ENCODE data around the gene RBMS3. TPM values are rescaled to one million over a fixed set of nuclear protein-coding genes. Genes with fewer than 3 reads are reported as not detected.
A peak's percentile ranks its signal among the peaks of the same experiment; 100 is the strongest.
"Not testable (repeated sequence)": the region's sequence is repeated elsewhere in the genome, so short reads cannot be mapped to it uniquely, and the experiment has no call there.

RBMS3 gene
- total RNA-seq, 1 donor from 2014 or later: 20.7 TPM

- no peak for DNase-seq
- ATAC-seq: peak; percentile 5
- intact Hi-C loops (cut with micrococcal nuclease): no loop called here
These were observed 50.8 kb downstream of the RBMS3 start for GRCh38 chr3:29331456-29332194.

DNA sequence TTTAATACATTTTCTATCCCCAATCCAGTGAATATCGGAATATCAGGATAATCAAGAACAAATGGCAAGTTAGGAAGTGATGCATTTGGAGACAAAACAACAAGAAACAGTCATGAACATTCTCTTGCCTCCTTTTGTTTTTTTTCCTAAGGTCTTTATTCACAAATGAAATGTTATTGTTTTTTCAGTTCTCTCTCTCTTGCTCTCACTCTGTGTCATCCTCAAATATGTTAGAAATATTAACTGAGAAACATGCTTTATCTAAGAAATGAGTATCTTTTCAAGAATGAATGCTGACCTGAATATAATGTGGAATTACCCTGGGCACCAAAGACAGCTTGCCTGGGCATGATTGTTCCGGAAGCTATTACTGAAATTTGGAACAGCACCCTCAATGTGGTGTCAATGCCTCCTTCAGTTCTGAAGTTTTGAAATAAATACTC, 51.3 kb downstream of the RBMS3 start:
- intact Hi-C loops (cut with micrococcal nuclease): no loop called here
- DNase-seq (no peak), ATAC-seq (no peak)

GRCh38 chr3:29333576-29333975, 52.7 kb downstream of the RBMS3 start:
- intact Hi-C loops (cut with micrococcal nuclease): no loop called here
- ATAC-seq: no peak
- no peak for DNase-seq

DNA sequence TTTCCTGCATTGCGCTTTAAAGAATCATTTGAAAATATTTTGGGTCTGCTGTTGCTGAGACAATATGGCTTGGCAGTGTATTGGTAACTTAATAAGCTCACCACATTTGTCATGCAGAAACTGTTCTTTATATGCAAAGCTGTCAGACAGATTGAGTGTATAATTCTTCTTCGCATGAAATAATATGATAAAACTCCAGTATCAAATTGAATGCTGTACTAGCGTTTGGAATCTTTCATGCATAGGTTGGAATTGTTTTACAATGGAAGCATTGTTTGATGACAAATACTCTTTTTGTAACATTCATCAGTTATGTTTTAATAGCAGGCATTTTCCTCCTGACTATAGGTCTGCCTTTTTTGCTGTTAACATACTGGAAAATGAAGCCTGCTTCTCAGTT, 53.8 kb downstream of the RBMS3 start:
- no peak for DNase-seq
- ATAC-seq: no peak
- intact Hi-C loops (cut with micrococcal nuclease): no loop called here

GRCh38 chr3:29335438-29335837, 54.6 kb downstream of the RBMS3 start:
- DNase-seq (peak; percentile 72), ATAC-seq (peak; percentile 95)
- intact Hi-C loops (cut with micrococcal nuclease): no loop called here

DNA sequence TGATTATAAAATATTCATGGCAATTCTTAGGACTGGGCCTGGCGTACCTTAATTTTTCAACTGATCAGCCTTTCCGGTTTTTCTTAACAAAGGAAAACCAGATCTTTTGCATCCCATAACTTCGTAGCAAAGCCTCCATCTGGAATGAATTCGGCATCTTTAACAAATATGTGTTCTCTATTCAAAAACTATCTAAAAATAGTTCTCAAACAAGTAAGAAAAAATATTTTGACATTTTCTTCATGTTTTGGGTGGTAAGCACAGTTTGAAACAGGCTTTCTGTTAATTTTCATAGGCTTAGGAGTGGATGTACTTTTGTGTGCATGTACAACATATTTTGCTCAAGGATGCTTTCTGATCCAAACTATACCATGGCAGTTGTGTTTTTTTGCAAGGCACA, 55.1 kb downstream of the RBMS3 start:
- ATAC-seq: no peak
- intact Hi-C loops (cut with micrococcal nuclease): no loop called here
- DNase-seq: no peak

DNA sequence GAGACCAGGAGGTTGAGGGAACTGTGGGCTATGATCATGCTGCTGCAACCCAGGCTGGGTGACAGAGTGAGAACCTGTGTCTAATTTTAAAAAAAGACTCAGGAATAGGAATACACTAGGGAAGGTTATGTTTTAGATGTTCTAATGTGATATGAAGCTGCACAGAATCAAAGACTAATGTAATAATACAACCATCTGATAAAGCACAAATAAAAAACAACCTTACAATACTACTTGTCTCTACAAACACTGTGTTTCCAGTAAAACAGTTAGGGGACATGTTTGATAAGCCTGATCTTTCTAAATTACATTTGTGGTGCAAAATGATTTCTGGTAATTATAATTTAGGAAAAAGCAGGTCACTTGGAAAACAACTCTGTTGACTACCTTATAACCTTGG, 56.7 kb downstream of the RBMS3 start:
- ATAC-seq (no peak), DNase-seq (no peak)
- intact Hi-C loops (cut with micrococcal nuclease): no loop called here

GRCh38 chr3:29338377-29338776, 57.5 kb downstream of the RBMS3 start:
- DNase-seq (no peak), ATAC-seq (no peak)
- intact Hi-C loops (cut with micrococcal nuclease): no loop called here

DNA sequence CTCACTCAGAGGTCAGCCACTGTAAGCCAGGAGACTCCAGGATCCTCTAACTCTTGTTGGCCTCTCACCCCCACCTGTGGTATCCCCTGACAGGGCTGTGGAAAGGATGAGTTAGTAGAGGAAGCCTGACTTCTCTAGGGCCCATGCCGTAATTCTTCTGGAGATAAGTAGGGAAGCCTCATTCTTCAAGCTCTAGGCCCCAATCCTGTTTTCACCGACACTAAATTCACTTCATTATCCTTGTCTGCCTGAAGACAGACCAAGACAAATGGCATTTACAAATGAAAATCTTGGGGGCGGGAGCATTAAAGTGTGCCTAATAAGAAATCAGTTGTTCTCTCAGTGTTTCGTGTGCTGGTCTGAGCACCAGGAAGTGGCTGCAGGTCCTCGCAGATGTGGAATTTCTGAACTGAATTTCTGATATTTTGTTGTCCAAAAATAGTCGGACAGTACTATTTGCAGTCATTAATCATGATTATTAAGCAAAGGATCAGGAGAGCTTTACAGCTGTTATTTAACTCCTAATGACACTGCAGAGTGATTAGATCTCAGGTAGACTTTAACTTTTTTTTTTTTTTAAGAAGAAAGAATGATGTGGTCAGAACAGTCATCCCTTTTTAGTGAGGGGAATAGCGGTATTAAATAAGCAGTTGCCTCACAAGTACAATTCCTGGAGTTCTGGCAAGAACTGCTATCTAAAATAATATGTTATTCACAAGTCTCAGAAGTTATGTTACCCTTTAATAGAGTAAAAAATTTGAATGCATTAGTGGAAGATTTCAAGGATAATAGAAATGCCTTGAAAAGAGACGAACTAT, 58.4 kb downstream of the RBMS3 start:
- intact Hi-C loops (cut with micrococcal nuclease): no loop called here
- DNase-seq (no peak), ATAC-seq (no peak)

GRCh38 chr3:29344154-29344553, 63.3 kb downstream of the RBMS3 start:
- ATAC-seq: peak; percentile 20
- DNase-seq: no peak
- intact Hi-C loops (cut with micrococcal nuclease): no loop called here

GRCh38 chr3:29344935-29345334, 64.1 kb downstream of the RBMS3 start:
- DNase-seq: no peak
- intact Hi-C loops (cut with micrococcal nuclease): no loop called here

DNA sequence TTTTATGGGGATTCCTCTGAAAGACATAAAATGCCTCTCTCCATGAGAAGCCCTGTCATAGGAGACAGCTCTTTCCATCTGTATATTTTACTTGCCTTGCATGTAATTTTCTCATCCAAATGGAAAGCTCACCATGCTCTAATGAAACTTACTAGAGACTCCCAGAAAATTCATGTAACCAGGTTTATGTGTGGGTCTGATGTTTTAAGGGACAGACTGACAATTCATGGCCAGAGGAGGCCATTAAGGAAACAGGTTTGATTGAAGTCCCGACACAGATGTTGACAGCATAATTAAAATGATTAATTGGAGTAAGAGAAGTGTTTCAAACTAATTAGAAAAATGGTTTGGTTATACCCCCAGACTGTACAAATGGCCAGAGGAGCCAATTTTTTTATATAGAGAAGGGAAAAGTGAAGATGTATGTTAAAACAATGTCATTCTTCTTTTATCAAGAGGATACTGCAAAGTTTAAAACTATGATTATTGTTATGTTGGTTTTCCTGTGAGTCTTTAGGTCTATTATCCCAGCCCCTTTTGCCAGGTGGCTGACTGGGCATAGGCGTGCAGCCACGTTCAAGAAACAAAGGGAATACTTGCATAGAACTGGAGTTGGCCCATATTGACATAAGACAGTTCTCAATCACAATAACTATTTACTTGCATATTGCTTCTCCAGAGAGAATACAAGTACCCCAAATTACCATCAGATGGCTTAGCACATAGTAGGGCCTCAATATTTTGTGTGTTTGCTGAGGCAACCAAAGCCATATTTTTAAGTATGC, 64.8 kb downstream of the RBMS3 start:
- DNase-seq (no peak), ATAC-seq (no peak)
- intact Hi-C loops (cut with micrococcal nuclease): no loop called here

More at GRCh38 chr3:29344935-29345334, 64.1 kb downstream of the RBMS3 start:
- ATAC-seq: no peak

- ATAC-seq (no peak), DNase-seq (no peak)
- intact Hi-C loops (cut with micrococcal nuclease): no loop called here
These were observed 66.0 kb downstream of the RBMS3 start for GRCh38 chr3:29346828-29347227.

GRCh38 chr3:29347412-29347811, 66.5 kb downstream of the RBMS3 start:
- no peak for ATAC-seq

DNA sequence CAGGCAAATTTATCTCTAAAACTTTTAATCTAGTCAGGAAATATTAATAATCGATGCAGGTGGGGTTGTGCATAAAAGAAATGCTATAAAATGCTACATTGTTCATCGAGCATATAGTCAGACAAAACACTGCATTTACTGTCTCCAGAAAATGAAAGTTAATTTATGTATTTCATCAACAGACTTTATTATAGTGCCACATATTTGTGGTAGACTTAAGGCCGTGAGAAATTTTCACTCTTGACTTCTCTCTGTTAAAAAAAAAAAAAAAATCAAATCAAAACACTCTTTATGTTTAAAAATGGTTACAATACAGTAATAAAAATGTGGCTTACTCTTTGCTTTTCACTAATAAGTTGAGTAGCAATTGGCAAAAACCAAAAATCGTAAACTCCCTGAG, 67.4 kb downstream of the RBMS3 start:
- ATAC-seq: no peak
- intact Hi-C loops (cut with micrococcal nuclease): no loop called here
- DNase-seq: no peak

More at GRCh38 chr3:29347412-29347811, 66.5 kb downstream of the RBMS3 start:
- no peak for DNase-seq
- intact Hi-C loops (cut with micrococcal nuclease): no loop called here

GRCh38 chr3:29349049-29349448, 68.2 kb downstream of the RBMS3 start:
- DNase-seq (no peak), ATAC-seq (no peak)
- intact Hi-C loops (cut with micrococcal nuclease): no loop called here

GRCh38 chr3:29353807-29354206, 72.9 kb downstream of the RBMS3 start:
- ATAC-seq: no peak
- no peak for DNase-seq
- intact Hi-C loops (cut with micrococcal nuclease): no loop called here

GRCh38 chr3:29354894-29355293, 74.0 kb downstream of the RBMS3 start:
- intact Hi-C loops (cut with micrococcal nuclease): no loop called here
- no peak for DNase-seq
- no peak for ATAC-seq

DNA sequence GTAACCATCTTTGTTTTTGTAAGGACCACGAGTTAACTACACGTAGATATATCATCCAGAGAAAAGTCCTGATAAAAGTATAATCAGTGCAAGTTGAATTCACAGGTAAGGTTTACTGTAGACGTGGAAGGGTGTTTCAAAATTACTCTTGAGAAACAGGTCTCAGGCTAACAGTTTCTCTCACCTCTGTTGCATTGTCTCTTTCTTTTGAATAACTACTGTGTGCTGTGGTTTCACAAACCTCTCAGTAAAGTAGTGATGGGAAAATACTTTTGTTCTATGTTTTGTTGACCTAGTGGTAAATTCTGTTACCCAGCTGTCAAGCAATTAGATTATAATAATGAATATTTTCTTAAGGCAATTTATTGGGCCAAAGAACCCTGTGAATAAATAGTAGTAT, 75.2 kb downstream of the RBMS3 start:
- DNase-seq (no peak), ATAC-seq (no peak)
- intact Hi-C loops (cut with micrococcal nuclease): no loop called here

DNA sequence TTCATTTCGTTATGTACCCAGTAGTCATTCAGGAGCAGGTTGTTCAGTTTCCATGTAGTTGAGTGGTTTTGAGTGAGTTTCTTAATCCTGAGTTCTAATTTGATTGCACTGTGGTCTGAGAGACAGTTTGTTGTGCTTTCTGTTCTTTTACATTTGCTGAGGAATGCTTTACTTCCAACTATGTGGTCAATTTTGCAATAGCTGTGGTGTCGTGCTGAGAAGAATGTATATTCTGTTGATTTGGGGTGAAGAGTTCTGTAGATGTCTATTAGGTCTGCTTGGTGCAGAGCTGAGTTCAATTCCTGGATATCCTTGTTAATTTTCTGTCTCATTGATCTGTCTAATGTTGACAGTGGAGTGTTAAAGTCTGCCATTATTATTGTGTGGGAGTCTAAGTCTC, 79.4 kb downstream of the RBMS3 start:
- ATAC-seq; DNase-seq; intact Hi-C loops (cut with micrococcal nuclease): not testable (repeated sequence)
